Prostate gland (tissue), 2 donors: ENCODE data around the gene BTD.

ENCODE experiments used
- POLR2A ChIP-seq: fragments of 450-650 bp; IDR thresholded peaks from one replicate; pipeline ENCODE4 v1.6.1; 2016; ENCODE audit warnings: antibody characterized with exemption, mild to moderate bottlenecking
- TF ChIP-seq, protein P1 (sequence below), 4 experiments: fragments of 200-600 bp in 2 of 4; fragments of 450-650 bp in 2 of 4; sonication (generic) in 2 of 4; IDR thresholded peaks; 1 replicate in 3 of 4; 2 replicates in 1 of 4; pipeline ENCODE4 v1.5.1; 2016 to 2019; ENCODE audit warnings: antibody characterized with exemption in 4 of 4, mild to moderate bottlenecking in 2 of 4, moderate library complexity in 2 of 4

DNA sequence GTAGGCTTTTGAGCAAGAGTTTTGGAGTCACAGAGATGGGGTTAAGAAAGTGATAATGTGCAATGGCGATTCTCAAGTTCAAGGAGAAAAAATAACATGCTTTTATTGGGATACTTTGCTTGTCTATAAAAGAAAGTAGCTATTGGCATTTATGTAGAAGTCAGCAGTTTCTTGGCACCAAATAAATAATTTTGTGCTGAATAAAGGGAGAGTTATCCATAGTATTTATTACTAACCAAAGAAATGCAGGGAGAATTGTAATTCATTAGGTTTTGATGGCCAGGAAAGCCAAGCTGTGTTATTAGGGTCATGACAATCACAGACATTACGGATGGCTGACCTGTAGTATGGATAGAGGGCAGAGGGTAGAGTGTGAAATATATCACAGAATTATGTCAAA, 33.1 kb downstream of the BTD start:
- TF ChIP-seq, protein P1, sequence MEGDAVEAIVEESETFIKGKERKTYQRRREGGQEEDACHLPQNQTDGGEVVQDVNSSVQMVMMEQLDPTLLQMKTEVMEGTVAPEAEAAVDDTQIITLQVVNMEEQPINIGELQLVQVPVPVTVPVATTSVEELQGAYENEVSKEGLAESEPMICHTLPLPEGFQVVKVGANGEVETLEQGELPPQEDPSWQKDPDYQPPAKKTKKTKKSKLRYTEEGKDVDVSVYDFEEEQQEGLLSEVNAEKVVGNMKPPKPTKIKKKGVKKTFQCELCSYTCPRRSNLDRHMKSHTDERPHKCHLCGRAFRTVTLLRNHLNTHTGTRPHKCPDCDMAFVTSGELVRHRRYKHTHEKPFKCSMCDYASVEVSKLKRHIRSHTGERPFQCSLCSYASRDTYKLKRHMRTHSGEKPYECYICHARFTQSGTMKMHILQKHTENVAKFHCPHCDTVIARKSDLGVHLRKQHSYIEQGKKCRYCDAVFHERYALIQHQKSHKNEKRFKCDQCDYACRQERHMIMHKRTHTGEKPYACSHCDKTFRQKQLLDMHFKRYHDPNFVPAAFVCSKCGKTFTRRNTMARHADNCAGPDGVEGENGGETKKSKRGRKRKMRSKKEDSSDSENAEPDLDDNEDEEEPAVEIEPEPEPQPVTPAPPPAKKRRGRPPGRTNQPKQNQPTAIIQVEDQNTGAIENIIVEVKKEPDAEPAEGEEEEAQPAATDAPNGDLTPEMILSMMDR (IDR thresholded peaks at IDR 0.05), result no peak
- no peak for TF ChIP-seq POLR2A
